ENCODE data around the gene FBRSL1.

Gene FBRSL1

DNA sequence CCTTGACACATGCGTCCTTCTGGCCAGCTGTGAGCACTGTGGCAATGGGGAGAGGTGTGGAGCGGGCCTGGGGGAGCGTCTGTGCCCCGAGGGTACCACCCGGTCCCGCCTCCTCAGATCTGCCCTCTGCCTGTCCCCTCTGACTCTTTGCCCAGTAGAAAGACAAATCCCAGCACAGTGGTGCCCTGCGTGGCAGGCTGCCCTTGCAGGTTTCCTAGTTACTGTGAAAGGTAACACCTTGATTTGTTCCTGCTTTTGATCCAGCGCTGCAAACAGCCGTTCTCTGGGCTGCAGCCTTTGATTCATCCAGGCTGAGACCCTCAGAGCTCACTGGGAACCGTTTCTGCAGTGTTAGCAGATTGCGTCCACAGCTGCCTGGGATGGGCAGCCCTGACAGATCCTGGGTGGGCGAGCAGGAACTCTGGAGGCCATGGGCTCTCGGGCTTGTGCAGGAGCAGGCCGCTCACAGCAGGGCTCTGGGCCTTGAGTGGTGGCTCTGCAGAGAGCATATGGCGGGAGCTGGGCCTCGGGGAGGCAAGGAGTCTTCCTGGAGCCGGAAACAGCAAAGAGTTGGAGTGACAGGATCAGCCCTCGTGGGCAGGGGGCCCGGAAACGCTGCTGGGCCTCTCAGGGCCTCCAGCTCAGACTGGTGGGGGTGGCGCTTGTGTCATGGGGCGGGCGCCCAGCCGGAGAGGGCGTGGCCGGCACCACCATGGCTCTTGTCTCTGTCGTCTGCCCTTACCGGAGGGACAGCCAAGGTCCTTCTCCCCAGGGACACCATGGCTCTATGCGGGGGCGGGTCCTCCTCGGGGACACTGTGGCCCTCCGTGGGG lies 16.6 kb downstream of the FBRSL1 start:
- TF ChIP-seq REST (IDR thresholded peaks at IDR 0.05; ENCODE audit: insufficient replicate concordance, low read depth) = no peak
- no peak for TF ChIP-seq CTCF (IDR thresholded peaks at IDR 0.05; ENCODE audit: insufficient read depth, low read length)
- TF ChIP-seq GABPA (IDR thresholded peaks at IDR 0.05; ENCODE audit: low read depth) = no peak
- TF ChIP-seq SPI1 (IDR thresholded peaks at IDR 0.05; ENCODE audit: borderline replicate concordance, low read depth) = no peak
- no peak for TF ChIP-seq POLR2AphosphoS5 (IDR thresholded peaks at IDR 0.05; ENCODE audit: low read depth)
- Histone ChIP-seq H3K27me3 (ENCODE audit: insufficient read depth, poor library complexity, severe bottlenecking) (no peaks in the 10 kb centered on the region), H3K27ac (replicated peaks) (no peak overlapping the region; the same call in 1 of the 2 replicates), H3K4me3 (replicated peaks; ENCODE audit: insufficient read depth, low read length) (no peak overlapping the region)
- DNase-seq (ENCODE audit: low read depth in 1 of 2, low spot score in 1 of 2) = no peak

- Histone ChIP-seq H3K27me3 (ENCODE audit: insufficient read depth, poor library complexity, severe bottlenecking) (no peaks in the 10 kb centered on the region), H3K4me3 (replicated peaks; ENCODE audit: insufficient read depth, low read length) (no peak overlapping the region), H3K27ac (replicated peaks) (no peak overlapping the region)
- no peak for DNase-seq (ENCODE audit: low read depth in 1 of 2, low spot score in 1 of 2)
- TF ChIP-seq SPI1 (IDR thresholded peaks at IDR 0.05; ENCODE audit: borderline replicate concordance, low read depth) = no peak
- TF ChIP-seq GABPA (IDR thresholded peaks at IDR 0.05; ENCODE audit: low read depth) = no peak
- TF ChIP-seq CTCF (IDR thresholded peaks at IDR 0.05; ENCODE audit: insufficient read depth, low read length) = no peak
- no peak for TF ChIP-seq POLR2AphosphoS5 (IDR thresholded peaks at IDR 0.05; ENCODE audit: low read depth)
- no peak for TF ChIP-seq REST (IDR thresholded peaks at IDR 0.05; ENCODE audit: insufficient replicate concordance, low read depth)
These were observed 17.2 kb downstream of the FBRSL1 start for GRCh38 chr12:132507161-132507538.

DNA sequence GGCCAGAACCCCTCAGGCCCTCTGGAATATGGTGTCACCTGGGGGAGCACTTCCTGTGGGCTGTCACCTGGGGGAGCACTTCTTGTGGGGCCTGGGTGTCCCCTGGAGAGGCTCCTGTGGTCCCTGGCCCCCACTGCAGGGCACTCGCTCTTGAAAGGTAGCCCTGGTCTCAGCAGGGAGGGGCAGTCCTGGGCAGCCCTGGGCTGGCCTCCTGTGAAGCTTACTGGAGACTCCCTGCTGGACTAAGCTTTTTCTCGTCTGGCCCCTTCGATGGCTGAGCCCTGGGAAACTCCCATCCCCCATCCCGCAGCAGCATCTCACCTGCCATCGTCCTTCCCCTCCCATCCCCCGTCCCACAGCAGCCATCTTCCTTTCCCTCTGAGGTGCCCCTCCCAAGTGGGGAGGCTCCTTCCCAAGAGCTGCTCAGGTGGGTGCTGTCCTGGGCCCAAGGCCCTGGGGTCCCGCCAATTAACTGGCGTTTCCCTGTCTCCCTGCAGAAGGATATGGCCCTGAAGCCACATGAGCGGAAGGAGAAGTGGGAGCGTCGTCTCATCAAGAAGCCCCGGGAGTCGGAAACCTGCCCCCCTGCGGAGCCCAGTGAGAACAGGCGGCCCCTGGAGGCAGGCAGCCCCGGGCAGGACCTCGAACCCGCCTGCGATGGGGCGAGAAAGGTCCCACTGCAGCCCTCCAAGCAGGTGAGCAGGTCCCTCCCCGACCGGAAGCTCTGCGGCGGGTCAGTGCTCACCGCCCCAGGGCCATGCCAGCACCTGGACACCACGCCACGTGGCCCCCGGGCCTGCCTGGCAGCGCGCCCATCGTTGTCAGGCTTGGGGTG lies 17.9 kb downstream of the FBRSL1 start:
- TF ChIP-seq REST (IDR thresholded peaks at IDR 0.05; ENCODE audit: insufficient replicate concordance, low read depth) (no peak), CTCF (IDR thresholded peaks at IDR 0.05; ENCODE audit: insufficient read depth, low read length) (no peak), GABPA (IDR thresholded peaks at IDR 0.05; ENCODE audit: low read depth) (no peak), POLR2AphosphoS5 (IDR thresholded peaks at IDR 0.05; ENCODE audit: low read depth) (no peak), SPI1 (IDR thresholded peaks at IDR 0.05; ENCODE audit: borderline replicate concordance, low read depth) (no peak)
- Histone ChIP-seq H3K4me3 (replicated peaks; ENCODE audit: insufficient read depth, low read length) (no peak overlapping the region), H3K27ac (replicated peaks) (no peak overlapping the region), H3K27me3 (ENCODE audit: insufficient read depth, poor library complexity, severe bottlenecking) (no peaks in the 10 kb centered on the region)
- no peak for DNase-seq (ENCODE audit: low read depth in 1 of 2, low spot score in 1 of 2)

All from HL-60 (cell line).